Epidermal melanocyte (primary cell): ENCODE data around the gene NELFCD.
A peak's percentile ranks its signal among the peaks of the same experiment; 100 is the strongest.
"Not testable (repeated sequence)": the region's sequence is repeated elsewhere in the genome, so short reads cannot be mapped to it uniquely, and the experiment has no call there.

Source experiments
- DNase-seq: peaks from one replicate; pipeline ENCODE4 v3.0.0; 2011; ENCODE audit warnings: low spot score; ENCODE audit not compliant: insufficient read length

Gene NELFCD, protein sequence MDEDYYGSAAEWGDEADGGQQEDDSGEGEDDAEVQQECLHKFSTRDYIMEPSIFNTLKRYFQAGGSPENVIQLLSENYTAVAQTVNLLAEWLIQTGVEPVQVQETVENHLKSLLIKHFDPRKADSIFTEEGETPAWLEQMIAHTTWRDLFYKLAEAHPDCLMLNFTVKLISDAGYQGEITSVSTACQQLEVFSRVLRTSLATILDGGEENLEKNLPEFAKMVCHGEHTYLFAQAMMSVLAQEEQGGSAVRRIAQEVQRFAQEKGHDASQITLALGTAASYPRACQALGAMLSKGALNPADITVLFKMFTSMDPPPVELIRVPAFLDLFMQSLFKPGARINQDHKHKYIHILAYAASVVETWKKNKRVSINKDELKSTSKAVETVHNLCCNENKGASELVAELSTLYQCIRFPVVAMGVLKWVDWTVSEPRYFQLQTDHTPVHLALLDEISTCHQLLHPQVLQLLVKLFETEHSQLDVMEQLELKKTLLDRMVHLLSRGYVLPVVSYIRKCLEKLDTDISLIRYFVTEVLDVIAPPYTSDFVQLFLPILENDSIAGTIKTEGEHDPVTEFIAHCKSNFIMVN

DNA sequence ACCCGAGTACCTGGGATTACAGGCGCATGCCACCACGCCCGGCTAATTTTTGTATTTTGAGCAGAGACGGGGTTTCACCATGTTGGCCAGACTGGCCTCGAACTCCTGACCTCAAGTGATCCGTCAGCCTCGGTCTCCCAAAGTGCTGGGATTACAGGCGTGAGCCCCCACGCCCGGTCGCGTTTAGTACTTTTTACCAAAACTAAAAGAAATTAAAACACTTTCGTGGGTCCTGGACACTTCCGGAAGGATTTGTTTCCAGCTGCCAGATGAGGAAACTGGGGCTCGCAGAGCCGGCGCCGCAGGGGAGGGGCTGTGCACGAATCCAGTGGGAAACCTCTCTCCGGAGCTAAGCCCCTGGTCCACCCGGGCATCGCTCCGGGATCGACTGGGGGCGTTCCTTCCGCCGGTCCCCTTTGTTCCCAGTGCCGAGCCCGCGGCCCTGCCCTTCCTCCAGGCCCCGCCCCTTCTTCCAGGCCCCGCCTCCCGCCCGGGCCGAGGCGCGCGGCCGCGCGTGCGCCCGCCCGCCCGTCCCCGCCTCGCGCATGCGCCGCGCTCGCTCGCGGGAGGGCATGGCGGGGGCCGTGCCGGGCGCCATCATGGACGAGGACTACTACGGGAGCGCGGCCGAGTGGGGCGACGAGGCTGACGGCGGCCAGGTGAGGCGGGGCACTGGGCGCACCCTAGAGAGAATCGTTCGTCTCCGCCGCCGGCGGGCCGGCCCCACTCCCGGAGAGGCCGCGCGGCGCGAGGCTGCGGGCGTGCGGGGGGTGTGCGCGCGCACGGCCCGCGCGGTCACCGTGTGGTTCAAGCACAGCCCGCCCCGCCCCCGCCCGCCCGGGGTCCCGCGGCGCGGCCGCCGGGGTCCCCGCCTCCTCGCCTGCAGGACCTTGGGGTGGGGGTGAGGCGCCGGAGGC is at the start of gene NELFCD:
TSS of gene NELFCD (plus strand) at position 546 of the 917 bp plus-strand sequence. CDS start at position 600, 54 bp downstream.
- peak; percentile 96 for DNase-seq

DNA sequence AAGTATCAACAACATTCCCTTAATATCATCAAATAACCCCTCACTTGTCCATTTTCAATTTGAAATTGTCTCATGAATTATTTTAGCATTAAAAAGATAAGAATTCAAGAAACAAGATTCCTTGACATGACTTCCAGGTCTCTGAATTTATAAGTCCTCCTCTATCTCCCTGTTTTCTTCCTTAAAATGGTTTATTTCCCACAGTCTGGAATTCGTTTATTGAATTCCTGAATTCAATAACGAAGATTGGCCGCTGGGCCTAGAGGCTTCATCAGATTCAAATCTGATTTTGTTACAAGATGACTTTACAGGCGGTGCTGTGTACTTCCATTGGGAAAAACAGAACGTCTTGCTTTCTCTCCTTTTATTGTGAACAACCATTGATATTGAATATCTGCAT is 48.9 kb upstream of the NELFCD start:
- no peak for DNase-seq

DNA sequence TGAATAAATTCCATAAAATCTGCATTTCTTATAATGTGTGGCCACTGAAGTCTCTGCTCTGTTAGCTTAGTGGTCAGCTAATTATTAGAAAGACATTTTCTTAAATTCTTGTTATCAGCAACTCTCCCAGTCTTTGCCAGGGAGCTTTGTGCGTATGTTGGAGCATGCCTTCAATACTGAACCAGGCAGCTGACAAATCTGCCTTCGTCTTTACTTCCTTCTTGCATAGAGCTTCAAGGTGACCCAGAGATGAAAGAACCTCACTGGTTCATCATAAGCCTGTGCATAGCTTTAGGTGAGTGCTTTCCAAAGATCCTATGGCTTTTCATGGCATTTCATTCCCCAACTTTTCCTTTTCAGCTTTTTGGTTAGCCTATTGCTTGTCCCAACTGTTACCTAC is 43.0 kb upstream of the NELFCD start:
- DNase-seq = no peak

DNA sequence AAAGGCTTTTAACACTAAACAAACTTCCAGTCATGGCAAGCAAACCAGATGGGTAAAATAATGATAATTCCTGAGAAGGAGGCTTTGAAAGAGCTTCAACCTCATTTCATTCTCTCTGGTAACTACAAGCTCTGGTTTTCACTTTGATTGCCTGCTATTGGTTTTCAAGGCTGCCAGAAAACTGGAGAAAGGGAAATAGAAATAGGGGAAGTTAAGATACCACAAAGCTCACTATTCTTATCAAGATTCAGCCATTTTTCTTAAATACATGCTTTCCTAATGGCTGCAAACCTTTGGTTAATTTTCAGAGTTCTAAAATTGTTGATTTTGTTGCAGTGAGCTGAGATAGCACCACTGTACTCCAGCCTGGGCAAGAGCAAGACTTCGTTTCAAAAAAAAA is 42.5 kb upstream of the NELFCD start:
- DNase-seq = no peak

DNA sequence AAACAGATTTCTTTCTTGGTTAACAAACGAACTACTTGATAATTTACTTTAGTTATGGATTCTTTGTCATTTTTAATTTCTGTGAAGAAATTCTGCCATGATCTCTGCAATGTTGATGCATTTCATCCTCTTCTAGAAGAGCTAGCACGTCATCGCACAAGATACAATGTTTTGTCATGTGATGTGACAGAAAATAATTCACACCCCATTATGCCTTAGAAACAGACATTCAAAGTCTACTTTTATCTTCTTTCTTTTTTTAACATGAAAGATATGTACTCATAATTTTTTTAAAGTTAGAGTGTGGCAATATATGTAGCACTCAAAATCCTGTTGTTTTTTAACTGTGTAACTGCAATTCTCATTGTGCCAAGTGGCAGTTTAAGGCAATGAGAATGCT is 39.6 kb upstream of the NELFCD start:
- no peak for DNase-seq

DNA sequence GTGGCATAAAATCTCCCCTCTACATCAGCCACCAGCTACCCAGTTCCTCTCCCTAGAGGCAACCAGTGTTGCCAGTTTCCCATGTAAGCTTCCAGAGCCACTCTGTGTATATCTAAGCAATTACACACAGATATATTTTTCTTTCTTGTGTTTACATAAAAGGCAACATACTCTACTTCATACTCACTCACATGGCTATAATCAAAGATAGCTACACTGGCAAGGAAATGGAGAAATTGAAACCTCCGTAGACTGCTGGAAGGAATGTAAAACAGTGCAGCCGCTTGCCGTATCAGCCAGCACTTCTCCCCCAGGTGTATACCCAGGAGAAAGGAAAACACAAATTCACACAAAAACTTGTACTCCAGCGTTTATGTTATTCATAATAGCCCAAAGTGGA is 38.5 kb upstream of the NELFCD start:
- no peak for DNase-seq

DNA sequence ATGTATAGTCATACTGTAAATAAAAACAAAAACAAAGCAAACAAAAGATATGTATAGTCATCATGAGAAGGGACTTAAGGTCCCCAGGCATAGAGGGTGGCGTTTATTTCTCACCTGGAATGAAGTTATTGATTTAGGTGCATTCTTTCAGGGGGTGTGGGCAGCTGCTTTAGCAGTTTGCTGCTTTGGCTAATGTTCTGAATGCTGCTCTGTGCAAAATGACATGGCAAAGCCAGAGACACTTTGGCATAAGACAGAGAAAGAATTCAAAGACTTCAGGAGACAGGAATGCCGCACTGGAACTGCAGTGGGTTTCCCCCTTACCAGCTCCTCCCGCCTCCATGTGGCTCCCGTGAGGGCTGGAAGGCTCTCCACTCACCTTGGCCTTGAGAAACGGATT is 36.4 kb upstream of the NELFCD start:
- DNase-seq = no peak

DNA sequence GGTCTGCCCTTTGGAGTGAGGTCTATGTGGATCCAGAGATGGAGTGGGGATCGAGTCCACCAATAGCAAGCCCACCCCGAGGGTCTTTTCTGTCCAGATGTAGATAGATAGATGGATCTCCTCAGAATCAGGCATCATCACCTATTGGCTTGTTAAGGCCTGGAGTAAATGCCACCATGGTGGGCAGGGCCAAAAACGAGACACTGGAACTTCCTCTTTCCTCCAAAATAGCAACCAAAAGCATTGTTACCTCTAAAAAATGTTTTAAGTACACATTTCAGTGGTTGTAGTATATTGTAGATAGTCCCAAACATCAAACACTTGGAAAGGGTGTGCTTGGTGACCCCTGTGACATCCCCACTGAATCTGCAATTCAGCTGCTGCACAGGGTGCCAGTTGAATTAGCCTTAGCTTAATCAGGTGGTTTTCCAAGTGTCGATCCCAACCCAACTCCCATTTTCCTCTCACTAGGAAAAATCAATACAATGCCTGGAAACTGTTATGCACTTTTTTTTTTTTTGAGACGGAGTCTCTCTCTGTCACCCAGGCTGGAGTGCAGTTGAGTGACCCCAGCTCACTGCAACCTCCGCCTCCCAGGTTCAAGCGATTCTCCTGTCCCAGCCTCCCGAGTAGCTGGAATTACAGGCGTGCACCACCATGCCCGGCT is 35.0 kb upstream of the NELFCD start:
- DNase-seq = no peak

DNA sequence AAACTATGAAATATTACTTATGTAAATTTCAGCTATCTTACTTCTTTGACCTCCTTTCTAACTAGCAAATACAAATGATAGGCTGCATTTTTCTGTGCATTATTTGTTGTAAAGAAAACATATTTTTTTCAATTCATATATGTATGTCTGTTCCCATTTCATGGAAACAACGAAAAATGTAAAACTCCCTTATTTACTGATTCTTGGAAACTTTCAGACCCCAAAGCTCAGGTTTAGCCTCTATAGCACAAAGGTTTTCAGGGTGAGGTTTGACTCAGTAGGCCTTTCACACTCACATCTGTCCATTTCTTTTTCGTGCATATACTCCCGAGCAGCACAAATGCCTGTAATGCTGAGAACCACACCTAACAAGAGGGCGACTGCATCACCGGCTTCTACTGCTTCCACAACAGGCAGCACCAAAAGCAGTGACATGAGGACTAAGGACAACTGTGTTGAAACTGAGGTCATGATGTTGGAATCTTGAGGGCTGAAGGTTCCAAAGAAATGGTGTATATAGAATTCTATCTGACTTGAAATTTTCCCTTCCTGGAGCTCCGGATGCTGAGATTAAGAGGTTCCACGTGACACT is 33.2 kb upstream of the NELFCD start:
- not testable (repeated sequence) for DNase-seq

DNA sequence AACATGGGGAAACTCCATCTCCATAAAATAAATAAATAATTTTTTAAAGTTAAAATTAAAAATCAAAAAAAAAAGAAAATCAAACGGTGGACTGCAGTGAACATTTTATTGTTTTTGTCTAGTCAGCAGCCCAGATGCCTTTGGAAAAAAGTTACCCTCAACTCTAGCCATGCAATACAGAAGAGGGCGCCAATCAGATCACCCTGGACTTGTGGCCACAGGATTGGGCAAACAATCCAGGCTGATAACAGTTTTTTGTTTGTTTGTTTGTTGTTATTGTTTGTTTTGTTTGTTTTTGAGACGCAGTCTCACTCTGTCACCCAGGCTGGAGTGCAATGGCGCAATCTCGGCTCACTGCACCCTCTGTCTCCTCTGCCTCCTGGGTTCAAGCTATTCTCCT is 30.5 kb upstream of the NELFCD start:
- no peak for DNase-seq

DNA sequence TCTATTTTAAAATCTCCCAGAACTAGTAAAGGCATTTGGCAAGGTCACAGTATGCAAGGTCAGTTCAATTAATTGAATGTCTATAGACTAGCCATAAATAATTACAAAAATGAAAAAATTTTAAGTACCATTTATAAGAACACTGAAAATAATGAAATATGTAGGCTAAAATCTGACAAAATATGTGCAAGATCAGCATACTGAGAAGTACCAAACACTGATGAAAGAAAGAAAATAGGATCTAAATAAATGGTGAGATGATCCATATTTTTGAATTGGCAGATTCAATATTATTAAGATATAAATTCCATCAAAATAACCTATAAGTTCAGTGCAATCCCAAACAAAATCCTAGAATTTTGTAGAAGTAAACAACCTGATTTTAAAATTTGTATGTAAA is 28.0 kb upstream of the NELFCD start:
- DNase-seq = no peak

DNA sequence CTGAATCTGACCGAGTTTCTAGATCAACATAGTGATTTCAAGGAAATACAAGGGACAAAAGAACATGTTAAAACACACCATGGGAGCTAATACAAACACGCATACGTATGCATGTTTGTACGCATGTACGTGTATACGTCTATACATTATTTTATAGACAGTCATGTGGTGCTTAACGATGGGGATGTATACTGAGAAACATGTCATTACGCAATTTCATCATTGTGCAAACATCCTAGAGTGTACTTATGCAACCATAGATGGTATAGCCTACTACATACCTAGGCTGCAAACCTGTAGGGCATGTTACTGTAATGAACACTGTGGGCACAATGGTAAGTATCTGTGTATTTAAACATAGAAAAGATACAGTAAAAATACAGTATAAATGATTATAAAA is 25.0 kb upstream of the NELFCD start:
- DNase-seq = no peak

DNA sequence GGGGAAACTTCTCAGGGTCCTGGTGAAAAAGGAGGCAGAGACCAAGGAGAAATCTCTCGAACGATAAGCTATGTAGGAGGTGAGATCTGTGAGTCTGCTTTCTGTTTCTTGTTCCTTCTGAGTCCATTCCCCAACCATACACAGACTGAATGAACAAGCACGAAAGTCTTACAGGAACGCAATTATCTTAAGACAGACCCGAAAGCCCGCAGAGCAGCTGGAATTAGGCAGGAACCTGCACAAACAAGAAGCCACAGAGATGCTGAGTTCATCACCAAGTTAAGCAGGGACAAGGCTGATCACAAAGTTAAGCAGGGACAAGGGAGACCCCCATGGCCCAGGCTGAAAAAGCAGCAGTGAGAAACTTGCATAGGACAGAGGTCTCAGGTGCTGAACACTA is 21.4 kb upstream of the NELFCD start:
- no peak for DNase-seq

DNA sequence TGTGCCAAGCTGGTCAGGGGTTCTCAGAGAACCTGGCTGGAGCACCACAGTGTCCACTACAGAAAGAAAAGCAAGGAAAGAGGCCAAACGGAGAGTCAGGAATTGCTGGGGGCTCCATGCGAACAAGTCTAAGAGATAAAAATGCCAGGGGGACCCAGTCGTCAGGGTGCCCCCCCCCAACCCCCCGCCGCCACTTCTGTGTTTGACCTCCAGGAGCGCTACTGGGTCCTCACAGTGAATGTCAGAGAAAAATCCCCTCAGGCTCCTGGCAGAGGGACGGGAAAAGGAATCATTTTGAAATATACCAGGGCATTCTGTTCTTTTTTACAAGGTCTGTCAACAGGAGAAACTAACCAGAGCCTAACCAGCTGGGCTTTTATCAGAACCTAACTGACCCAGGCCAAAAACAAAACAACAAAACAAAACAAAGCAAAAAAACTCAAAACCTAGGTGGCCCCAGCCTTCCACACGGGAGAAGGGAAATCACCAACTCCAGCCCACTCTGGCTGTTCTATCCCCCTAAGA is 17.9 kb upstream of the NELFCD start:
- DNase-seq = no peak

DNA sequence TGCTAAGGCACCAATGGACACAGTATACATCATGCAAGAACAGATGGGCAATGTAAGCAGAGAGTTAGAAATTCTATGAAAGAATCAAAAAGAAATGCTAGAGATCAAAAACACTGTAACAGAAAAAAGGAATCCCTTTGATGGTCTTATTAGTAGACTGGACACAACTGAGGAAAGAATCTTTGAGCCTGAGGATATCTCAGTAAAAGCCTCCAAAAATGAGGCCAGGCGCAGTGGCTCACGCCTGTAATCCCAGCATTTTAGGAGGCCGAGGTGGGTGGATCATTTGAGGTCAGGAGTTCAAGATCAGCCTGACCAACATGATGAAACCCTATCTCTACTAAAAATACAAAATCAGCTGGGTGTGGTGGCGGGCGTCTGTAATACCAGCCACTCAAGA is 17.1 kb upstream of the NELFCD start:
- not testable (repeated sequence) for DNase-seq

DNA sequence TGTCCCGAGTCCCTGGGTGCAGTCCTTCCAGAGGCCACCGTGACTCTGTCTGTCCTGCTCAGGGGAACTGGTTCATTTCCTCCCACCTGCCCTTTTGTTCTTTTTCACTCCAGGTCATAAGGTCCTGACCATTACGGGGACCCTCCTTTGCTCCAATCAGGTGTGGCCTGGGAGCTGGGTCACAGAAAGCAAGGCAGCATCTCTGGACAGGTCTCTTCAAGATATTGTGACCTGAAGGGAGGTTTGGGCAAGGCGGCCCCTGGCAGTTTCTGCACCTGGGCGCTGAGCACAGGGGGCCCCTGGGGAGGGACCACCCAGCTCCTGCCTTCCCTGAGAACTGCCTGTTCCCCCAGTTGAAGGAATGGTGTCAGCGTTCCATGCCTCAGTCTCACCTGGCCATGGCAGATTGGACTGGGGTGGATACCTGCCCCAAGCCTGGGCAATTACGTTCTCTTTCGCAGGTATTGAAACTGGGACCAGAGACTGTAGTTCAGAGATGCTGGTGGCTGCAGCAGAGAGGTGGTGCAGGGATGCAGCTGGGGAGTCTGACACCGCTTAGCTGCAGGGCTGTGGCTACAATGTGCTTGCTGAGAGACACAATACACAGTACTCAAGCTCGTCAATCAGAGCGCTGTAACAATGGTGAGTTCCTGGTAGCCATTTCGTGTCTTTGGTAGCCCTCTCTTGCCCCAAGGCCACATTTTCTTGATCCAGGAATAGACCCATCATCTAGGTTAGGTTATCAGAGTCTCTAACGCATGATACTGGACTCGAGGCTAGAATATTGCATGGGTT is 15.6 kb upstream of the NELFCD start:
- no peak for DNase-seq

DNA sequence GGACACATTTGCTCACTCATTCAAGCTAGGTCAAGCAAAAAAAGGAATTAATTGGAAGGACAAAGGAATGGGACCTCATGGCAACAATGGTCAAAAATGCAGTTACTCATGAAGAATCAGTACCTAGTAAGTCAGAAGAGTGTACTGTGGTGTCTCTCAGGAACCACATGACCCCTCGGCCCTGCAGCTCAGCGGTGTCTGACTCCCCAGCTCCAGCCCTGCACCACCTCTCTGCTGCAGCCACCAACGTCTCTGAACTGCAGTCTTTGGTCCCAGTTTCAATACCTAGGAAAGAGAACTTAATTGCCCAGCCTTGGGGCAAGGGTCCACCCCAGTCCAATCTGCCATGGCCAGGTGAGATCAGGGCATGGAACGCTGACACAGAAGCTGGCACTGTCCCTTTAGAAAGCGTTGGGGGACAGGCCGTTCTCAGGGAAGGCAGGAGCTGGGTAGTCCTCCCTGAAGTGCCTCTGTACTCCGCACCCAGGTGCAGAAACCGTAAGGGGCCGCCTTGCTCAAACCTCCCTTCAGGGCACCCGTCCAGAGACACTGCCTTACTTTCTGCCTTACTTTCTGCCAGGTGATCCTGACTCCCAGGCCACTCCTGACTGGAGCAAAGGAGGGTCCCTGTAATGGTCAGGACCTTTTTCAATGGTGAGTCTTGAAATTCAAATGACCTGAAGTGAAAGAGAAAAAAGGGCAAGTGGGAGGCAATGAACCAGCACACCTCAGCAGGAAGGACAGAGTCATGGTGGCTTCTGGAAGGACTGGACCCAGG is 13.2 kb upstream of the NELFCD start:
- DNase-seq = no peak

DNA sequence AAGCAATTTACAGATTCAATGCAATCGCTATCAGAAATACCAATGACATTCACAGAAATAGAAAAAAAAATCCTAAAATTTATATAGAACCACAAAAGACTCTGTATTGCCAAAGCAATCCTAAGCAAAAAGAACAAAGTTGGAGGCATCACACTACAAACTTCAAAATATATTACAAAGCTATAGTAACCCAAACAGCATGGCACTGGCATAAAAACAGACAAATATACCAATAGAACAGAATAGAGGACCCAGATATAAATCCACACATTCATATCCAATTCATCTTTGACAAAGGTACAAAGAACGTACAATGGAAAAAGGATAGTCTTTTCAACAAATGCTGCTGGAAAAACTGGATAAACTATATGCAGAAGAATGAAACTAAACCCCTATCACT is 11.6 kb upstream of the NELFCD start:
- no peak for DNase-seq

DNA sequence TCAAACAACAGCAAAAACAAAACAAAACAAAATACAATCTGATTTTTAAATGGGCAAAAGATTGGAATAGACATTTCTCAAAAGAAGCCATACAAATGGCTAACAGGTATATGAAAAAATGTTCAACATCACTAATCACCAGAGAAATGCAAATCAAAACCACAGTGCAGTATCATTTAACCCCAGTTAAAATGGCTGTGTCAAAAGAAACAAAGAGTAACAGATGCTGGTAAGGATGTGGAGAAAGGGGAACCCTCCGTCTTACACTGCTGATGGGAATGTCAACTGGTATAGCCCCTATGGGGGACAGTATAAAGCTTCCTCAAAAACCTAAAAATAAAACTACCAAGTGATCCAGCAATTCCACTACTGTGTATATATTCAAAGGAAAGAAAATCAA is 10.9 kb upstream of the NELFCD start:
- DNase-seq = no peak
